GM21367 (cell line): ENCODE results near the gene FBXL19.

Experiments used
- ATAC-seq: cut with Tn5 transposase; IDR thresholded peaks from one replicate; pipeline ENCODE4 v1.9.1; 2021; ENCODE audit not compliant: unreplicated experiment

Gene FBXL19

DNA sequence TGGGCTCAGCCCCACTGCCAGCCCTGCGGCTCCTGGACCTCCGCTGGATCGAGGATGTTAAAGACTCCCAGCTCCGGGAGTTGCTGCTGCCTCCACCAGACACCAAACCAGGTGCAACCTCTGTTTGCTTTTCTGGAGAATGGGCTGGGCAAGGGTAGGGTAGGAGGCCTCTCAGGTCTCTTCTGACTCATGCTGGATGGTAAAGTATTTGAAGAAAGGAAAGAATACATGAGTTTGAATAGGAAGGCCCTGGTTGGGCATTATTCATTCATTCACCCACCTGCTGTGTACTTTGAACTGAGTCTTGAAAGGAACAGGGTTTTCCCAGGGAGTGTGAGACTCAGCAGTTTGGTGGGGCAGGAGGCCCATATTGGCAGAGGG is 19.0 kb downstream of the FBXL19 start:
- ATAC-seq, result no peak

DNA sequence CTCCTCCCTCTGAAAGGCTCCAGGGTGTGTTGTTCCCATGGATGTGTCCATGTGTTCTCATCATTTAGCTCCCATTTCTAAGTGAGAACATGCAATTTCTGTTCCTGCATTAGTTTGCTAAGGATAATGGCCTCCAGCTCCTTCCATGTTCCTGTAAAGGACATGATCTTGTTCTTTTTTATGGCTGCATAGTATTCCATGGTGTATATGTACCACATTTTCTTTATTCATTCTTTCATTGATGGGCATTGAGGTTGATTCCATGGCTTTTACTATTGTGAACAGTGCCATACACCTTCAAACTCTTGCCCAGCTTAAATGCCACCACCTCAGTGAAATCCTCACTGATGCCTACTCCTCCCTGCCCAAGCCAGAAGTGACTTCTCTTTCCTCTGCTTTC is 21.0 kb downstream of the FBXL19 start:
- no peak for ATAC-seq

DNA sequence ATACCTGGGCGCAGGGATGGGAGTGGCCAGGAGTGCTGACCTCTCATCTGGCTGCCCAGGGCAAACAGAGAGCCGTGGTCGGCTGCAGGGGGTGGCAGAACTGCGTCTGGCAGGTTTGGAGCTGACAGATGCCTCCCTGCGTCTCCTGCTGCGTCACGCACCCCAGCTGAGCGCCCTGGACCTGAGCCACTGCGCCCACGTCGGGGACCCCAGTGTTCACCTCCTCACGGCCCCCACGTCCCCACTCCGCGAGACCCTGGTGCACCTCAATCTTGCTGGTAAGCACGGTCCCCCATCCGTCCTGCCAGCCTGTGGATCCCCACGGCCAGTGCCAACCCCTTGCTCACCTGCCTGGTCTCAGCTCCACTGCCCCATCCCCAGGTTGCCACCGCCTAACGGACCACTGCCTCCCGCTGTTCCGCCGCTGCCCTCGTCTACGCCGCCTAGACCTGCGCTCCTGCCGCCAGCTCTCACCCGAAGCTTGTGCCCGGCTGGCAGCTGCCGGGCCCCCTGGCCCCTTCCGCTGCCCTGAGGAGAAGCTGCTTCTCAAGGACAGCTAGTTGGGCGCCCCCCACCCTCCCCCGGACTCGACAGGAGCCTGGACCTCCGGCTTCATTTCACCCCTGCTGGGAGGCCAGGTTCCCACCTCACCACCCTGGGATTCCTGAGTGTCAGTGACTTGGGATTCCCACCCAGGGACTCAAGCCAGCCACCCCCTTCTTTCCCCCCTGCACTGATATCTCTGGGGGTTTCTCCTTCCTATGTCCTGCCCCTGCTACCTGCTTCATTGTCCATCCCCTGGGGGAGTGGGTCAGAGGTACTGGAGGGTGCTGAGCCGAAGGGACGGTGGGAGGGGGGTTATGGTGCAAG is 23.5 kb downstream of the FBXL19 start:
- no peak for ATAC-seq

DNA sequence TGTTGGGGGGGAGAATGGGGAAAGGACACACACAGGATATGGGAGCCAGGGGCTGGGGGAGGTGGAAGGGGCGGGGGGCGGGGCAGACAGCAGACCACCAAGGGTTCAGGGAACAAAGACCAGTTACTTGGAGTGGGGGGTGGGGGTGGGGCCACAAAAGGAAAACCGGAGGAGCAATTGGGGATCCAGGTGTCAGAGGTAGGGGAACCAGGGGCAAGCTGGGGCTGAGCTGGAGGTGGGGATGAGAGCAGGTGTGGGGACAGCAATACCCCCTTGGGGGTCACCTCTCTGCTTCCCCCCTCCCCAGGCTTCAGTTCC is 24.1 kb downstream of the FBXL19 start:
- ATAC-seq, result no peak

DNA sequence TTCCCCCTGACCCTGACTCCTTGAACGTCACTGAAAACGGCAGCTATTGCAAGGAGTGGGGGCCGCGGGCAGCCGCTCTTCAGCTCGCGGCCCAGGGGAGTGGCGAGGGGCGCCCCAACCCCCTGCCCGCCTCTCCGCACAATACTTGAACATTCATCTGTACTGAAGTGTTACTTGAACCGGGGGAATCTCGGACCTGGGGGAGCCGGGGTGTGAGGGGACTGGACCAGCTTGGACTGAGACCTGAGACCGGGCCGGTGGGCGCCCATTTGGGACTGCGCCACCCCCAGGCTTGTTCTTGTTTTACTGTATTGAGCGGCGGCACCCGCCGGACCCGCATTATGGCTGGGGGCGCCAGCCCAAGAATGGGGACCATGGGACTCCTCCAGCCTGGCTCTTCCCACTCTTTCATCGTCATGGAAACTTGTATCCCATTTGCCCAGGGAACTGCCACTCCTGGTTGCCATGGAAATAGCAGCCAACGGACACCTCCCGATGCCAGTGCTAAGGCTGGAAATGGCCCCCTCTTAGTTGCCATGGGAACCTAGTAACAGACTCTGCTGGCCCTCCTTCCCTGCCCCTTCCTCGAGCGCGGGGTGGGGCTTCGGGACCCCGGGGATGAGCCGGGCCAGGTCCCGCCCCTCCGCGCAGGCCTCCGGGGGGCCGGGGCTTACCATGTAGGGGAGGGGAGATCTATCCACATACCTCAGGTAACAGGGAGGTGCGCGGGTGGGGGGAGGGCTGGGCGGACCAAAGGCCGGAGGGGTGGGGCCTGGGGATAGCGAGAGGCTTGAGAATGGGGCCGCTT is 24.7 kb downstream of the FBXL19 start:
- no peak for ATAC-seq

DNA sequence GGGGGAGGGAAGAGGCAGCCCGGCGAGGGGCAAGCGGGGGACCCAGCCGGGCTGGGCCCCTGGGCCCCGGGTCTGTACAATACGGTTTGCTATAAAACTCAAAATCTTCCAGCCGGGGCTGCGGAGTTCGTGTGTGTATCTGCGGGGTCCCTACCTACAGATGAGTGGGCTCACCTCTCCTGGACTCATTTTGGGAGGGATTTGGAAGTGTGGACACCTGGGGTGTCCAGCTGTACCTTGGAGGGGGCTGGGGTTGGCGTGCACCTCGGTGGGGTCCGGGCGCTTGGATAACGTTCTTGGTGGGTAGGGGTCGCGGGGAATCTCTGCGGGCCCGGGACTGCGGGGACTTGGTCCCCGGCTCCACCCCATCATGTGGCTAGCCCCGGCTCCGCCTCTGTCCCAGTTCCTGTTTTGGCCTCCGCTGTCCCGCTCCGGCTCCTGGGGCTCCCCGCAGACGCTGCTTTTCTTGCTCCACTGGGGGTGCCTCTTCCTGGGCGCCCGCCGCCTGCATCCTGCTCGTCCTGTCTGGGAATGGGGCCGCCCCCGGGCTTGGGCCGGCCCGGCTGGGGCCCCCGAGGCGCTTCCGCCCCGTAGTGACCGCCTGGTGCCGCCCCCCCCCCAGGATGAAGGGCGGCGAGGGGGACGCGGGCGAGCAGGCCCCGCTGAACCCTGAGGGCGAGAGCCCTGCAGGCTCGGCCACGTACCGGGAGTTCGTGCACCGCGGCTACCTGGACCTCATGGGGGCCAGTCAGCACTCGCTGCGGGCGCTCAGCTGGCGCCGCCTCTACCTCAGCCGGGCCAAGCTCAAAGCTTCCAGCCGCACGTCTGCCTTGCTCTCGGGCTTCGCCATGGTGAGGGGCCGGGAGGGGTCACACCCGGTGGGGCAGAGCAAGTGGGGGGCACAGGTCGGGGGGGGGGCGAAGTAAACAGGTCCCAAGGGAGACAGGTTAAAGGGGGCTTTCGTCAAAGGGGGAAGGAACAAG is 25.6 kb downstream of the FBXL19 start, which contains the start of gene ORAI3:
TSS of gene ORAI3 (plus strand) at position 402 of the 983 bp plus-strand sequence. CDS start at position 624, 222 bp downstream.
- no peak for ATAC-seq

DNA sequence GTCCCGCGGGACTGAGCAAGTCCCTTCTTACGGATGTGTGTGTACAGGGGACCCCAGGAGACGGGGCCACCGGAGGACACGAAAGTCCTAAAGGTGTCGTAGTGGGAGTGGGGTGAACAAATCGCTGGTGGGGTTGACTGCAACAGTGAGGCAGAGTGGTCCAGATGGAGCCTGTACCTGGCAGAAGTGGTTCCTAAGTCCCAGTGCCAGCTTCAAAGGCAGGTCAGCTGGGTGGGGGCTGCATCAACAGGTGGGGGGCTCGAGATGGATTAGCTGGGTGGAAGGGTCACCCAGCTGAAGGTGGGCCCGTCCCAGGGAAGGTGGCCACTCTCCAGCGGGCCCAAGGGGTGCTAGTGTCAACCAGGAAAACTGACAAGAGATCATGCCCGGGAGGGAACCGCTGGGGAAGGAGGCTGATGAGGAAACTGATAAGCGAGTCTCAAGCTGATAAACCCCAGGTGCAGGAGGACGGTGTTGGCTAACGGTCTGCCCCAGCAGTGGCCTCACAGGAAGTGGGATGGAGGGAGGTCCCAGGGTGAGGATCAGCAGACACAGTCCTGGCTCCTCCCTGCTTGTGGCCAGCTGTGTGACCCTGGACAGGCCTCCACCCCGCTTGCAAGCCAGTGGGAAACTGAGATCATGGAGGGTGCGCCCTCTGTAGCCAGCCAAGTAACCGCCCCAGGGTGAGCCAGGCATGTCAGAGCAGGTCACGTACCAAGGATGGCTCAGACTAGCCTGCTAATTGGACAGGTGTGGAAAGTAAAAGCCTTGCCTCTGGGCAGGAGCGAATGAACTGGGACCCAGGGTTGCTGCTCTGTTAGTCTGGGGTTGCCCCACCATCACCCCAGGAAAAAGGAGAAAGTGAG is 26.5 kb downstream of the FBXL19 start:
- ATAC-seq, result peak; percentile 49

DNA sequence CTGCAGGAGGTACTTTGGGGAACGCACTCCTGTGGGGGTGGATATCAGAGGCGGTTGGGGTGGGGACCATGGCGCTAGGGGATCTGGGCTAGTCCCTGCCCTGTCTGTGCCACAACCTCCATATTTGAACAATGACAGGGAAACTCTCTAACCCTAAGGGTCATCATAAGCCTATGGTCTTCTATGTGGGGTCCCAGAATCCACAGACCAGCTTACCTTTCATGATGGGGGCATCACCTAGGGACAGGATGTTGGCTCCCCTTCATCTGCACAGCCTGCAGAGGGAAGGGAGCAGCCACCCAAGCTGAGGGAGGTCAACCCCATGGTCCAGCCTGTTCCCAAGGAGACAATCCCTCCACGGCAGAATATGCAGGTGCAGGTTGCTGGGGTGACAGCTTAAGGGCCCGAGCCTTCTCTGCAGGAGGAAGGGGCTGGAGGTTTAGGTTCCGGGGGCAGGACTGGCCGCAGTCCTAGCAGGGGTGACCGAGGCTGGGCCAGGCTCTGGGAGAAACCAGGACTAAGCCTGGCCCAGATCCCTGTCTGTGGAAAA is 27.2 kb downstream of the FBXL19 start:
- ATAC-seq, result no peak

DNA sequence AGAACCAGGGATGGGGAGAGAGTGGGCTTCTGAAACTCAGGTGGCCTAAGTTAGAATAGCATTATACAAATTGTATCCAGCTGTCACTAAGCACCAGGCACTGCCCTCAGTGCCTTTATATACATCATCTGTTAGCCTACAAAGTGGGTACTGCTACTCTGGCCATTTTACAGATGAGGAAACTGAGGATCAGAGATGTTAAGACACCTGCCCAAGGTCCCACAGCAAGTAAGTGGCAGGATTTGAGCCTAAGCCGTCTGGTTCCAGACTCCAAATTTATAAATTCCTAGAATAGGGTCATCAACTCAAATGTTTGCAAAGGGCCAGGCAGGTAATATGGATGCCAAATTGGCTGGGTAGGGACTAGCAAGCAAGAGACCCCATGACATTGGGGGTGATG is 27.8 kb downstream of the FBXL19 start:
- no peak for ATAC-seq

DNA sequence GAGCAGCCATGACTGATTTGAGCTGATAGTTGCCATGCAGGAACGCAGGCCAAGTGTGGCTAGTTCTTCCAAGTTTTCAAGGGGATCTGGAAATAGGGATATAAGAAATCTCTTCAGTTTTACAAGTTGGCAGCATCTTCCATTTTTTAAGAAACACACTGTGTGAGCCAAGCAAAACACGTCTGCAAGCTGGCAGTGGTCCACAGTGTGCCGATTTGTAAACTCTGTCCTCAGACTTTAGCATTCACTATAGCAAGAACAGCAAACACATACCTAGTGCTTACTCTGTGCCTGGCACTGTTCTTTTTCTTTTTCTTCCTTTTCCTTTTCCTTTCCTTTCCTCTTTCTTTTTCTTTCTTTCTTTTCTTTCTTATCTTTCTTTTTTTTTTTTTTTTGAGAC is 28.4 kb downstream of the FBXL19 start:
- ATAC-seq, result no peak

DNA sequence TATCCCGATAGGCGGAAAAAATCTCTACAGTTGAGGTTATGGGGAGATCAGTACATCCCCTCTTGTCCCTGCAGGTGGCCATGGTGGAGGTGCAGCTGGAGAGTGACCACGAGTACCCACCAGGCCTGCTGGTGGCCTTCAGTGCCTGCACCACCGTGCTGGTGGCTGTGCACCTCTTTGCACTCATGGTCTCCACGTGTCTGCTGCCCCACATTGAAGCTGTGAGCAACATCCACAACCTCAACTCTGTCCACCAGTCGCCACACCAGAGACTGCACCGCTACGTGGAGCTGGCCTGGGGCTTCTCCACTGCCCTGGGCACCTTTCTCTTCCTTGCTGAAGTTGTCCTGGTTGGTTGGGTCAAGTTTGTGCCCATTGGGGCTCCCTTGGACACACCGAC is 29.7 kb downstream of the FBXL19 start:
- no peak for ATAC-seq

DNA sequence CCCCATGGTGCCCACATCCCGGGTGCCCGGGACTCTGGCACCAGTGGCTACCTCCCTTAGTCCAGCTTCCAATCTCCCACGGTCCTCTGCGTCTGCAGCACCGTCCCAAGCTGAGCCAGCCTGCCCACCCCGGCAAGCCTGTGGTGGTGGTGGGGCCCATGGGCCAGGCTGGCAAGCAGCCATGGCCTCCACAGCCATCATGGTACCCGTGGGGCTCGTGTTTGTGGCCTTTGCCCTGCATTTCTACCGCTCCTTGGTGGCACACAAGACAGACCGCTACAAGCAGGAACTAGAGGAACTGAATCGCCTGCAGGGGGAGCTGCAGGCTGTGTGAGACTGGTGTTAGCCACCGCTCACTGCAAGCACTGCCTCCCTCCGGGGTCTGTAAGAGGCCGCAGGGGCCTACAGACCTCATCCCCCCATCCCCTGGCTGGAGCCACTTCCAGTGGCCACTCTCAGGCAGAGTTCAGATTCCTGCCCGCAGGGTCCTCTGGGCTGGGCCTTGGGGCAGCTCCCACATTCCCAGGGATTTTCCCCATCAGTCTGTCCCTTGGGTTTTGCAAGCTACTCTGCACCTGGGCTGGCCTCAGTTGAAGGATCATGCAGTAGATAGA is 30.2 kb downstream of the FBXL19 start:
- no peak for ATAC-seq

DNA sequence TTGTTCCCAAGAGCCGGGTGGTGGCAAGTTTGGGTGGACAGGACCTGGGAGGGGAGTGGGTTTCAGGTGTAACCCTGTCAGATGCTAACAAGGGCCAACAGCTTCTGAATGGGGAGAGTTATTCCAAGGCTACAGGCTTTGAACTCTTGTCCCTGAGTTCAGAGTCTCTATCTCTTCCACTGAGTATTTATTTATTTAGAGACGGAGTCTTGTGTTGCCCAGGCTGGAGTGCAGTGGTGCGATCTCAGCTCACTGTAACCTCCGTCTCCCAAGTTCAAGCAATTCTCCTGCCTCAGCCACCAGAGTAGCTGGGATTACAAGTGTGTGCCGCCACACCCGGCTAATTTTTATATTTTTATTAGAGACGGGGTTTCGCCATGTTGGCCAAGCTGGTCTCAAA is 31.6 kb downstream of the FBXL19 start:
- ATAC-seq, result no peak

DNA sequence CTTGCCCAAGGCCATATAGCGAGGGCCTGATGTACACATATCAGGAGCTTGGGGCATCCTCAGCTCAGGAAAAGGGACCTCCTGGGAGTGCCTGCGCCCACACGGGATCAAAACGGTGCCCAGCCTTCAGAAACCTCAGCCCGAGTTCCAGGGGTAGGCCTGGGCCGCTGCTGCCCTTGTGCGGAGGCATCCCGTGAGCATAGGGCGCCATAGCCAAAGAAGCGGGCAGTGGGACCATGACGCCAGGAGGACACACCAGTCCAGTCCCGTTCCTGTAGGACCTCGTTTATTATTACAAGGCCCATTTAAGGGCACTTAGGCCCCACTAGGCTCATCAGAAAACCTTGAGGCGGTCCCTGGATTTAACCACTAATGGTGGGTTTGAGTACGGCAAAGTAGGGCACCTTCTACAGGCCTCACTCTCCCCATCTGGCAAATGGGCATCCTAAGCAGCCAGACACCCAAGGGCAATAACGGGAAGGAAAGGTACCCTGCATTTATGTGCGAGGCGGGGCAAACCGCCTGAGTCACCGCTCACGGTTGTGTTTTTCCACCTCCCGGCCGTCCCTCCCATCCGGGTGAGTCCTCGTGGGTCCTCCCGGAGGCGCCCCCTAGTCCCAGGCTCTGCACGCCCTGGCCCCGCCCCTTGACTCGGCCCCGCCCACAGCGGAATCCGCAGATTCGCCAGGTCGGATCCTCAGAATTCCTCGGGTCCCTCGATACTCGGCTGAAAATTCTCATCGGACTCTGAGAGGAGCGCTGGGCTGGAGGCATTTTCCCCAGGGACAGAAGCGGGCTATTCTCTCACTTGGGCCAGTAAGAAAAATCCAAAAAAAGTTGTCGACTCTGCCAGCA is 33.5 kb downstream of the FBXL19 start:
- peak; percentile 31 for ATAC-seq

DNA sequence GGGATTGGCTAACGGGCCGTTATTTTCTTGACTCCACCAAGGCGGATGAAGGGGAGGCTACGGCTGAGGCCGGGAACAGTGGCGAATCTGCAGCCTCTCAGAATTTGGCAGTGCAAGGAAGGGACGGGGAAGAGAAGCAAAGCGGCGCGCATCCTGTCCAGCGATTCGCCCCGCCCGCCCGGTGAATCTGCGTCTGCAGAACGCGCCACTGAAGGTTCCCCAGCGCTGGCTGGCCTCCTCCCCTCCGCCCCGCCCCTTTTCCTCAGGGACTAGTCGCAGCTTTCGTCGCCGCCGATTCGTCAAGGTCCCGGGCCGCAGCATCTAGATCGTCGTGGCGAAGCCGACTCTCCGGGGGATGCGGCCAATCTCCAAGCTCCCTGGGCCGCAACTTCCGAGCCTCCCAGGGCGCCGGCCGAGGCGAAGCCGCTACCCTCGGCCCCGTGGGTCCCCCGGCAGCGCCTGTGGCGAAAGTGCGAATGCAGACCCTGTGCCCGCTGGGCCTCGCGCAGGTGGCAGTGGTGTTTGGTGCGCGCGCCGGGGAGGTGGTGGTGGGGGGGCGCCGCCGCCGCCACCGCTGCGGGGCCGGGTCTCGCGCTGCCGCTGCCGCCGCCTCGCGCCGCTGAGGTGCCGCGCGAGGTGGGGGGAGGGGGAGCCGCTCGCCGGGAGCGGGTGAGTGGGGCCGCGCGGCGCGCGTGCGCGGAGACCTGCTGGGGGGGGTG is 34.2 kb downstream of the FBXL19 start, which contains the start of gene SETD1A:
TSS of gene SETD1A (plus strand) at position 299 of the 719 bp plus-strand sequence. CDS start 978 bp downstream, outside the sequence.
- ATAC-seq, result peak; percentile 44

DNA sequence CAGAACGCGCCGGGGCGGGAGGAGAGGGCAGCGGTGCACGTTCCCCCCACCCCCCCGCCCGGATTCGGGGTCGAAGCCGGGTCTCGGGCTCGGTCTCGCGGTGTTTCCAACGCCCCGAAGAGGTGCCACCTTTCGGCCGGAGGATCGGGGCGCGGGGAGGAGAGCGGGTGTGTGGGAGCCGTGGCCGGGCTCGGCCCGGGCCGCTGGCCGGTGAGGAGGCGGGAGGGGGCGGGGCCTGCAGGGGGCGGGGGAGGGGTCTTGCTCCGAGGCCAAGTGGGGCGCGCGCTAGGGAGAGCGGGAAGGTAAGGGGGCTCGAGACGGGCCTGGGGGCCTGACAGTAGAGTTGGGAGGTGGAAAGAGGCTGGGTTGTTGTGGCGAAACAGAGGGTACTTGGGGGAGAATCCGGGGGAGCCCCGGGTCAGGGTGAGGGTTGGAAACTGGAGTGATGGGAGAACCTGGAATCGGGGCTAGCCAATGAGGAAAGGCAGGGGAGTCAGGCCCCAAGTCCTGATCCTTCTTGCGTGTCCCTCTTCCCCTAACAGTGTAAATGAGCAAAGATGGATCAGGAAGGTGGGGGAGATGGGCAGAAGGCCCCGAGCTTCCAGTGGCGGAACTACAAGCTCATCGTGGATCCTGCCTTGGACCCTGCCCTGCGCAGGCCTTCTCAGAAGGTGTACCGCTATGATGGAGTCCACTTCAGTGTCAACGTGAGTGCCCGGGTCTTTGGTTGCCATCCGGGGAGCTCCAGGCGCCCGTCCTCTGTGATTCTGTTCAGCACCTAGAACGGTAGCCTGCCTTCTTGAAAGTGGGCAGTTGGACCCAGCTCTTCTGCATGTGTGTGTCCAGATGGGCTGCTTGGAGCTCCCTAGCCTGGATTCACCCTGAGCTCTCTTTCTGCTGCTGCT is 35.1 kb downstream of the FBXL19 start:
- peak; percentile 27 for ATAC-seq

DNA sequence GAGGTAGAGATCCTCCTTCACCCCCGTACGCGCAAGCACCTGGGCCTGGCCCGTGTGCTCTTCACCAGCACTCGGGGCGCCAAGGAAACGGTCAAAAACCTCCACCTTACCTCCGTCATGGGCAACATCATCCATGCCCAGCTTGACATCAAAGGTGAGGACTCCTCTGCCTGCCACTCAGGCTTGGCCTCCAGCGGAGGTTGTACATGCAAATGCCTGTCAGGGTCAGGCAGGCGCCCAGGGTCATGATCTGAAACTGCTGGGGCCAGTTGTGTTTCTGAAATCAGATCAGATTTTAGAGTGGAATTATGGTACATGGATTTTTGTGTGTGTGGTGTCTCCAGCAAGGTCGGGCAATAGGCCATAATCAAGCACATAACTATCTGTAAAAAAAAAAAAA is 38.0 kb downstream of the FBXL19 start:
- no peak for ATAC-seq
